ENCODE results near the gene DOLPP1. TPM values are rescaled to one million over a fixed set of nuclear protein-coding genes. Genes with fewer than 3 reads are reported as not detected.
"Not testable (repeated sequence)": the region's sequence is repeated elsewhere in the genome, so short reads cannot be mapped to it uniquely, and the experiment has no call there.

DOLPP1 gene
- total RNA-seq, 2 experiments from 2014 or later: 13.9 to 15.3 TPM

GRCh38 chr9:129109952-129110739 lies 29.2 kb downstream of the DOLPP1 start:
- intact Hi-C loops (cut with micrococcal nuclease): loop anchor here (2.0 kb wide), 2 partner anchors 73 to 227 kb away; partner anchors contain the start of genes LRRC8A and MIGA2
- Mint-ChIP-seq H3K36me3 (no peaks in the 10 kb centered on the region), H3K4me3 (peak overlapping the region; percentile 94), H3K27me3 (no peaks in the 10 kb centered on the region), H3K9me3 (no peaks in the 10 kb centered on the region), H3K4me1 (ENCODE audit: low read depth) (peaks cover 32% of the 10 kb centered on the region), H3K27ac (no peak overlapping the region)
- CTCF ChIA-PET: interaction anchor here (1.4 to 4.1 kb wide), 3 partner anchors 21 to 514 kb away, joined by 4 to 17 read pairs (median 8); no protein-coding TSS in a partner anchor
- DNase-seq: no peak
- POLR2A ChIA-PET: interaction anchor here (1.1 to 2.0 kb wide), 2 partner anchors 29 to 74 kb away, joined by 4 to 8 read pairs; partner anchors contain the start of genes DOLPP1 and MIGA2

- Mint-ChIP-seq H3K27ac (peak within 1 kb of the TSS; percentile 97), H3K9me3 (no peaks in the 10 kb centered on the region), H3K4me1 (ENCODE audit: low read depth) (peaks cover 34% of the 10 kb centered on the region), H3K36me3 (no peaks in the 10 kb centered on the region), H3K27me3 (no peaks in the 10 kb centered on the region), H3K4me3 (peak within 1 kb of the TSS; percentile 94)
- ChIA-PET POLR2A (interaction anchor here (0.6 to 2.0 kb wide), 6 partner anchors 10 to 208 kb away, joined by 3 to 8 read pairs (median 4); partner anchors contain the start of genes DOLPP1 and MIGA2), CTCF (interaction anchor here (1.4 to 5.3 kb wide), 5 partner anchors 20 to 513 kb away, joined by 4 to 39 read pairs (median 9); no protein-coding TSS in a partner anchor)
- intact Hi-C loops (cut with micrococcal nuclease): loop anchor here (1.0 to 2.0 kb wide), 3 partner anchors 30 to 228 kb away; partner anchors contain the start of genes DOLPP1, LRRC8A and MIGA2
- DNase-seq: peak; percentile 98
Observed at GRCh38 chr9:129110740-129111527, 30.0 kb downstream of the DOLPP1 start, which contains the start of the genes CRAT and PTPA. TSS of gene CRAT (minus strand) at chr9:129110793. CDS start at chr9:129110509, 284 bp downstream. TSS of gene PTPA (plus strand) at chr9:129111415. CDS start at chr9:129111601, 186 bp downstream.

- ChIA-PET CTCF (interaction anchor here (2.2 to 5.3 kb wide), 4 partner anchors 19 to 512 kb away, joined by 8 to 39 read pairs (median 13); no protein-coding TSS in a partner anchor), POLR2A (interaction anchor here (0.6 to 2.0 kb wide), 7 partner anchors 9 to 207 kb away, joined by 3 to 8 read pairs (median 4); partner anchors contain the start of genes DOLPP1 and MIGA2)
- Mint-ChIP-seq H3K36me3 (no peaks in the 10 kb centered on the region), H3K27ac (peak overlapping the region; percentile 97), H3K27me3 (no peaks in the 10 kb centered on the region), H3K4me3 (peak overlapping the region; percentile 94), H3K9me3 (no peaks in the 10 kb centered on the region), H3K4me1 (ENCODE audit: low read depth) (peaks cover 34% of the 10 kb centered on the region)
- intact Hi-C loops (cut with micrococcal nuclease): loop anchor here (1.0 to 2.0 kb wide), 3 partner anchors 30 to 229 kb away; partner anchors contain the start of genes DOLPP1, LRRC8A and MIGA2
- DNase-seq: peak; percentile 46
Observed at GRCh38 chr9:129111528-129112151, 30.7 kb downstream of the DOLPP1 start.

GRCh38 chr9:129112526-129112925 lies 31.6 kb downstream of the DOLPP1 start:
- H3K4me1 Mint-ChIP-seq (ENCODE audit: low read depth): peaks cover 34% of the 10 kb centered on the region
- H3K9me3 Mint-ChIP-seq; H3K36me3 Mint-ChIP-seq; H3K27ac Mint-ChIP-seq; H3K27me3 Mint-ChIP-seq; DNase-seq; intact Hi-C loops (cut with micrococcal nuclease): not testable (repeated sequence)
- peak overlapping the region; percentile 94 for H3K4me3 Mint-ChIP-seq
- ChIA-PET POLR2A (interaction anchor here (0.6 to 1.7 kb wide), 3 partner anchors 19 to 141 kb away, joined by 3 to 7 read pairs (median 5); no protein-coding TSS in a partner anchor), CTCF (interaction anchor here (2.5 to 5.3 kb wide), 3 partner anchors 19 to 30 kb away, joined by 9 to 39 read pairs (median 17); no protein-coding TSS in a partner anchor)

- no peak overlapping the region for H3K4me3 Mint-ChIP-seq
- no peak for DNase-seq
- CTCF ChIA-PET: interaction anchor here (0.7 to 5.3 kb wide), 3 partner anchors 17 to 29 kb away, joined by 3 to 39 read pairs (median 17); no protein-coding TSS in a partner anchor
- no peaks in the 10 kb centered on the region for H3K36me3 Mint-ChIP-seq
- no peak overlapping the region for H3K27ac Mint-ChIP-seq
- H3K27me3 Mint-ChIP-seq: no peaks in the 10 kb centered on the region
- POLR2A ChIA-PET: no interaction called here
- H3K4me1 Mint-ChIP-seq (ENCODE audit: low read depth): peaks cover 34% of the 10 kb centered on the region
- intact Hi-C loops (cut with micrococcal nuclease): no loop called here
- H3K9me3 Mint-ChIP-seq: no peaks in the 10 kb centered on the region
Observed at GRCh38 chr9:129113645-129114304, 32.9 kb downstream of the DOLPP1 start.

GRCh38 chr9:129118799-129119198 lies 37.9 kb downstream of the DOLPP1 start:
- POLR2A ChIA-PET: no interaction called here
- Mint-ChIP-seq H3K4me3 (no peak overlapping the region), H3K27me3 (no peaks in the 10 kb centered on the region), H3K9me3 (no peaks in the 10 kb centered on the region), H3K27ac (no peak overlapping the region), H3K36me3 (peaks cover 13% of the 10 kb centered on the region), H3K4me1 (ENCODE audit: low read depth) (peaks cover 16% of the 10 kb centered on the region)
- CTCF ChIA-PET: interaction anchor here (5.6 kb wide), 1 partner anchor 12 kb away, joined by 43 read pairs; no protein-coding TSS in a partner anchor
- DNase-seq: no peak
- intact Hi-C loops (cut with micrococcal nuclease): no loop called here

- Mint-ChIP-seq H3K36me3 (peaks cover 13% of the 10 kb centered on the region), H3K27me3 (no peaks in the 10 kb centered on the region), H3K4me3 (no peak overlapping the region), H3K4me1 (ENCODE audit: low read depth) (no peaks in the 10 kb centered on the region), H3K27ac (no peak overlapping the region), H3K9me3 (no peaks in the 10 kb centered on the region)
- intact Hi-C loops (cut with micrococcal nuclease): no loop called here
- no peak for DNase-seq
- CTCF ChIA-PET: interaction anchor here (1.5 to 5.6 kb wide), 3 partner anchors 10 to 21 kb away, joined by 5 to 43 read pairs (median 13); no protein-coding TSS in a partner anchor
- POLR2A ChIA-PET: interaction anchor here (1.0 kb wide), 1 partner anchor 10 kb away, joined by 3 read pairs; the partner anchor contains the start of gene PTPA
Observed at GRCh38 chr9:129121483-129121882, 40.6 kb downstream of the DOLPP1 start.

- DNase-seq: no peak
- no peak overlapping the region for H3K27ac Mint-ChIP-seq
- peaks cover 13% of the 10 kb centered on the region for H3K36me3 Mint-ChIP-seq
- no peaks in the 10 kb centered on the region for H3K27me3 Mint-ChIP-seq
- H3K9me3 Mint-ChIP-seq: no peaks in the 10 kb centered on the region
- ChIA-PET POLR2A (no interaction called here), CTCF (interaction anchor here (1.2 to 5.6 kb wide), 4 partner anchors 9 to 519 kb away, joined by 4 to 43 read pairs (median 10); no protein-coding TSS in a partner anchor)
- no peak overlapping the region for H3K4me3 Mint-ChIP-seq
- intact Hi-C loops (cut with micrococcal nuclease): no loop called here
- no peaks in the 10 kb centered on the region for H3K4me1 Mint-ChIP-seq (ENCODE audit: low read depth)
Observed at GRCh38 chr9:129122133-129122532, 41.2 kb downstream of the DOLPP1 start.

GRCh38 chr9:129122976-129123375 lies 42.1 kb downstream of the DOLPP1 start:
- POLR2A ChIA-PET; H3K9me3 Mint-ChIP-seq; H3K4me1 Mint-ChIP-seq (ENCODE audit: low read depth); H3K4me3 Mint-ChIP-seq; H3K27ac Mint-ChIP-seq; intact Hi-C loops (cut with micrococcal nuclease); H3K27me3 Mint-ChIP-seq; DNase-seq: not testable (repeated sequence)
- CTCF ChIA-PET: interaction anchor here (1.2 to 5.6 kb wide), 4 partner anchors 8 to 518 kb away, joined by 4 to 43 read pairs (median 10); no protein-coding TSS in a partner anchor
- peaks cover 13% of the 10 kb centered on the region for H3K36me3 Mint-ChIP-seq

- intact Hi-C loops (cut with micrococcal nuclease): no loop called here
- Mint-ChIP-seq H3K4me1 (ENCODE audit: low read depth) (no peaks in the 10 kb centered on the region), H3K27ac (no peak overlapping the region), H3K36me3 (peaks cover 14% of the 10 kb centered on the region), H3K4me3 (no peak overlapping the region), H3K27me3 (no peaks in the 10 kb centered on the region), H3K9me3 (no peaks in the 10 kb centered on the region)
- POLR2A ChIA-PET: no interaction called here
- no peak for DNase-seq
- CTCF ChIA-PET: interaction anchor here (0.7 to 4.1 kb wide), 4 partner anchors 15 to 500 kb away, joined by 3 to 13 read pairs (median 8); no protein-coding TSS in a partner anchor
Observed at GRCh38 chr9:129124506-129125069, 43.7 kb downstream of the DOLPP1 start.
